HG02981 (cell line): ENCODE results near the gene ABTB2.

ENCODE experiments used
- ATAC-seq: cut with Tn5 transposase; IDR thresholded peaks from one replicate; pipeline ENCODE4 v1.9.1; 2021; ENCODE audit warnings: mild to moderate bottlenecking, moderate library complexity; ENCODE audit not compliant: unreplicated experiment

The ABTB2 gene

DNA sequence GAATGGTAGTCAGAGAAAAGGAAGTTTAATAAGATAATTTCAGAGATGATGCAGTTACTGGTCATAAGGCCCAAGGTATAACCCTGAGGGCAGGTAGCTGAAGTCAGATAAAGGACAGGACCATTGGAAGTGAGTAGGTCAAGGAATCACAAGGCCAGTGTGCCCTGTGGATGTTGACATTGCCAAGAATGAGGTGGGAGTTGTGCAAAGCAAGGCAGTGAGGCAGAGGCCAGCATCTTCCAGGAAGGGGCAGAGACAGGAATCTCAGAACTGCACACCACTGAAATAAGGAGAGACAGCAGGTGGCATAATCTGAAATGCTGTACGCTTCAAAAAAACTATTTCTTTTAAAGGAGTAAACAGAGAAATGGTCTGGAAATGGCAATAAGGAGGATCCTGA is 61.4 kb downstream of the ABTB2 start:
- no peak for ATAC-seq

GRCh38 chr11:34292546-34292945 is 65.3 kb downstream of the ABTB2 start:
- no peak for ATAC-seq

GRCh38 chr11:34292111-34292510 is 65.7 kb downstream of the ABTB2 start:
- no peak for ATAC-seq

- no peak for ATAC-seq
These were observed 66.9 kb downstream of the ABTB2 start for GRCh38 chr11:34290926-34291325.

DNA sequence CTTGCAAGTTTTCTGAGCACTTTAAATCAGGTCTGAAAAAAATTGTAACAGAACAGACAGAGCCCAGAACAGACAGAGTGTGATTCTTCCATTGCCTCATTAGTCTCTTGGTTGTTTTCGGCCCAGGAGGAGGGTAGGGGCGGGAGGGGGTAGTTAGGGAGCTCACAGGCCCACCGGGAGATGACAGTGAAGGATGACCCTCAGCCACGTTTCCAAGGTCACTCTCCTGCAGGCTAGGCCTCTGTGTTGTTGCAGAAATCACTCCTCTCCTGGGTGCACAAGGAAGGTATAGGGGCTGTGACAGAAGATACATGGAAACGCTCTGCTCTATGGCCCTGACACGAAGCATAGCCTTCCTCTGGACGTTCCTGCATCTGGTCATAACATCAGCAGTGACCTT is 69.3 kb downstream of the ABTB2 start:
- ATAC-seq, result no peak

- ATAC-seq, result no peak
These were observed 72.9 kb downstream of the ABTB2 start for GRCh38 chr11:34284811-34285481.

GRCh38 chr11:34284156-34284555 is 73.7 kb downstream of the ABTB2 start:
- ATAC-seq, result no peak

DNA sequence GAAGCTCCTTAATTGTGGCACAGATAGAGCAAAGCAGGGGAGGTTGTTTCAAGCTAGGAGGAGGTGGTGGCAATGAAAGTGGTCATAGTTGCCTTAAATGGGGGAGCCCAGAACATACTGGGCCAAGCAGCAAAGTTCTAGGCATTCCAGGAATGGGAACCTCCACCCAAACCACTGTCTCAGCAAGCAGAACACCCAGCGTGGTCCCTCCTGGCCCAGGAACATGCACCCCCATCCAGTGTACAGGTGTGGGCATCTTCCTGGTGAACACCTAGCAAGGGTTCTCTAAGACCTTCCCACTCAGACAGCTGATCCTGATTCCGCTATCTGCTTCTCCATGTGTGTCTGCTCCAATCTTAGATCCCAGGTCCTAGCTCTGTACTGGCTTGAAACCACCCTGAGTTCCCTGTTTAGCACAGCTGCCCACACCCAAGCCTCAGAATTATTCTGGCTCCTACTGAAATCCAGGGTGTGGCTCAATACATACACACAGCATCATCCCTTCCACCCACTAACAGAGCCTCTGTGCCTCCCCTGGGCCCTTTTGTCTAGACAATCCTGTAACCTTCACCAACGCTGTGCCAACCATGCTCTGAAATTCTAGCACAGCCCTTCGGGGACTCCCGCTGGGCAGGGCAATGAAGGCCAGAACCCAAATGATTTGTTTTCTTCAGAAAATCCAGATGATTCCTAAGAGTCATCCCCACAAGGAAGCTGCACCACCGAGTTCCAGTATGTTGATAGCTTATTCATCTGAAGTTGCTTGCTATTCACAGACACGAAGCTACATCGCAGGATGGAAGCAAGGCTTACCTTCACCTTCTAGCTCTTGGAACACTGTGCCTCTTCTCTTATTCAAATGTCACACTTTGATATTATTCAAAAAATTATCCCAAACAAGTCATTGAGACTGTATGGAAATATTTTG is 76.6 kb downstream of the ABTB2 start:
- no peak for ATAC-seq

DNA sequence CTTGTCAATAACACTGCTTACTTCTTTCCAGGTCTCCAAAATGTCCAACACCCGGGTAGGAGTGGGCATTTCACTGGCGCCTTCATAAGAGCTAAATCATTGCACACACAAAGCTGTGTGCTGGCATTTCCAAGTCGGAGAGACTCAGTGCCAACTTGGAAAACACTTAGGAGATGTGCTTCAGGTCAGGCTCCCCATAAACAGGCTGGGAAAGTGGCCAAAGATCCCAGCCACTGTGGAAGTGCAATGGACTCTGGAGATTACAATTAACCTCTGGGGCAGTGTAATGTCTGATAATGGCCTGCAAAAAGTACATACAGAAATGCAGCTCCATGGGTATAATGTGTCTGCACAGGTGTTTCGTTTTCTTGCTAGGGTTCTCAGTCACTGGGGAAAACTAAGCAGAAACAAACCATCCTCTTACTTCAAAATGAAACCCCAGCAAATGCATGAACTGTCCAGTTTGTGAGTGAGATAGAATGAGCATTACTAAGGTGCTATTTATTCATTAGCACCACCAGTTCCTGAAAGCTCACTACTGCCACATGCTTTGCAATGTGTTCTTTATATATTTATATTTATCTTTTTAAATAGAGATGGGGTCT is 79.0 kb downstream of the ABTB2 start:
- ATAC-seq, result peak; percentile 79

DNA sequence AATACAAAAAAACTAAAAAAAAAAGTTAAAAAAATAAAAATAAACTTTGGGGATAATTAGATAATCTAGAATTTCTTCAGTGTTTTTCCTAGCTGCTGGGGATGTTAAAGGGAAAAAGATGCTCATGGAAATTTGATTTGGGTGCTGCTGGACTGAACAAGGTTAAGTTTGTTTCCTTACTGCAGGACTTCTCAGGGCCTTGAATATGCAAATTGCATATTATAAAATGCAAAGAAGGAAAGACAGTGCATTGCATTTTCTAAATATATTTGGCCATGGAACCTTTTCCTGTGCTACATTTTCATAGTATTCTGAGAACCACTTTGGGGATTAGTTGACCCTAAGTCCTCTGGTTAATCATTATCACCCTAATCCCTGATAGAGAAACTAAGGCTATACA is 79.6 kb downstream of the ABTB2 start:
- no peak for ATAC-seq

DNA sequence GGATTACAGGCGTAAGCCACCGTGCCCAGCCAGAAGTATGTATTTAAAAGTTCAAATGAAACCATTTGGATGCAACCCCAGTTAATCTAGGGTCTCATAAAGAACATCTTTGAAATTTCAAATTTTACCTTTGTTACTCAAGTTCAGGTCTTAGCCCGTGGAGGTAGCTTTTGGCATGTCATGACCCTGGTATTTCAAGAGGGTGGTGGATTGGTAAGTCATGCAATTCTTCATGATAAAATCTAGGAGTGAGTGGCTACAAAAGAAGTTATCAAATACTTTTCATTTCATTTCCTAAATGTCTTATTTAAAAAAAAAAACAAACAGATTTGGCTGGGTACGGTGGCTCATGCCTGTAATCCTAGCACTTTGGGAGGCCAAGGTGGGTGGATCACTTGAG is 80.6 kb downstream of the ABTB2 start:
- ATAC-seq, result no peak

- no peak for ATAC-seq
These were observed 81.4 kb downstream of the ABTB2 start for GRCh38 chr11:34276352-34276864.

DNA sequence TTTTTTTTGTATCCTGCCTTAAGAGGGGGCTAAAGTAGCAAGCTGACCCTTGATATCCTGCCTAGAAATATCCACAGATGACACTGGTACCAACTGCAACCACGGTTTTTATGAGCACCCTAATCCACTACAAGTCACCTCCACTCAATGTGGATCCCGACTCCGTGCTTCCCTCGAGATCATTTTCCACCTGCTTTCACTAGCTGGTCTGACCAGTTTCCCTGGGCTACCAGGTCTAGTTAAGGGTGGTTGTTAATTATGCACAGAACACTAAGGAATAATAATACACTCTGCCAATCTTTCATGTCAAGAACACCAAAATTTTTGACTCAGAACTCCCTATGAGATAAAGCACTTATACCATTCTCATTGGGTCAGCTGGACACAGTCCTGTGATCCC is 82.3 kb downstream of the ABTB2 start:
- no peak for ATAC-seq

- no peak for ATAC-seq
These were observed 83.0 kb downstream of the ABTB2 start for GRCh38 chr11:34274712-34275398.

DNA sequence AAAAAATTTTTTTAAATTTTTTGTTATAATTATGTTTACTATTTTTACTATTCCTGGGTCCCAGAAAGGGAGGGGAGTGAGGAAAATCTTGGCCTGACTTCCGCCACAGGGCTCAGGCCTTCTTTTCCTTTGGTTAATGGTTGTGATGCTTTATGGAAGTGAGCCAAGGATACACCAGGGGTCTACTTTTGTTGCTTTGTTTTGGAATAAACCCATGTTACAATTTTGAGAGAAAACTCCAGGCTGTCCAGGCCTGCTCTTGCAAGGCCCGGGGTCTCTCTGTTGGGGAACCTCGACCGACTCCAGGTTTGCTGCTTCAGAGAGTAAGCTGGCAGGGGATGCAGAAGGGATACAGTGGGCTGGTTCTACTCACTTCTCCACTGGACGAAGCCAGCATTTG is 84.7 kb downstream of the ABTB2 start:
- no peak for ATAC-seq

- ATAC-seq, result no peak
These were observed 86.1 kb downstream of the ABTB2 start for GRCh38 chr11:34271727-34272126.

DNA sequence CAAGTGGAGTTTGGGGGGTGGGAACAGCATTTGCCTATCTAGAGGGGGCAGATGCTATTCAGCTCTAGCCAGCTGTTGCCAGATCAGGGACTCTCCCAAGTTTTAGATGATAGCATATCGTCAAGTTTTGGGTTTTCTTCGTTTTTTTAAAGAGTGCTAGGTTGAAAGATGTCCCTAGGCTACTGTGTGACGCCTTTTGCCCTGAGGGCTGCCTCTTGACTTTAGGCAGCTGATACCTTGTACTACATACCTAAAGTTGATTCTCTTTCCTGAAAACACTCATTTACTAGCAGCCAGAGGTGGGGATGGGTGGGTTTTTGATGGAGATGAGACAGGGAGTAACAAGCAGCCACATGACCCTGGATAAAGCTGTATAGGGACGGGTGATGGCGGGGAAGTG is 87.1 kb downstream of the ABTB2 start:
- ATAC-seq, result no peak

- ATAC-seq, result no peak
These were observed 88.0 kb downstream of the ABTB2 start for GRCh38 chr11:34269694-34270245.

DNA sequence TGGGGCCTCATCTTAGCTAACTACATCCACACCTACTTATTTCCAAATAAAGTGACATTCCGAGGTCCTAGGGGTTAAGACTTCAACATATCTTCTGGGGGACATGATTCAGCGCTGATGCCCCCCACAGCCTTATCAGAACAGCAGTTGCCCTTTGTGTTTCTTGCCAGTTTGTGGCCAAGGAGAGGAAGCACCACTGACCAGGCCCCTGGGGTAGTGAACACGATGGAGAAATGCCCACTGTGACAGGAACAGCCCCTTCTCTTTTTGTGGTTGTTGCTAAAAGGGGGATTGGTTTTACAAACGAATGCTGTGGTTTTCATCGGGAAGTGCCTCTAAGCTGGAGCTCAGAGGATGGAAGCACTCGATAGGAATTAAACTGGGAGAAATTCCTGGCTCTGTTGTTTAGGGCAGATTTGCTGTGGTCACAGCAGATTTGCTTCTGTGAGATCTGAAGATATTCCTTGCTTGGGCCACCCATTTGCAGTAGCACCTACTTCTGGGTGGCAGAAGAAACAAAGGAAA is 88.8 kb downstream of the ABTB2 start:
- no peak for ATAC-seq

DNA sequence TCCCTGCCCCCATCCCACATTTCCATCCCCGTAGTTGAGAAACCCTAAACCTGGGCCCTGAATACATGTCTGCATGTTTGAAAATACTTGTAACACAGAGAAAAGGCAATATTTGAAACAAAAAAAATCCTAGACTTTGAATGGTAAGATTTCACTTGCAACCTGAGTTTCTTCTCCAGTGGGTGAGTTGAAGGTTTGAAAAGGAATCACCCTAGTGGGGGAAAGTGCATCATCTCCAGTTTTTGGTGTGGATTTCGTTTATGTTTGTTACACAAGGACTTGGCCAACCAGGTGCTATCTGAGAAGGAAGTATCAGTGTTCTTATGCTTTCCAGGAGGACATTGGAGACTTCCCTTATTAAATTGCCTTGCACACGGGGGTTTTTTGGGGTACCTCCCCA is 90.4 kb downstream of the ABTB2 start:
- no peak for ATAC-seq

- no peak for ATAC-seq
These were observed 90.8 kb downstream of the ABTB2 start for GRCh38 chr11:34267013-34267412.
